ENCODE data around the gene UPB1.

DNA sequence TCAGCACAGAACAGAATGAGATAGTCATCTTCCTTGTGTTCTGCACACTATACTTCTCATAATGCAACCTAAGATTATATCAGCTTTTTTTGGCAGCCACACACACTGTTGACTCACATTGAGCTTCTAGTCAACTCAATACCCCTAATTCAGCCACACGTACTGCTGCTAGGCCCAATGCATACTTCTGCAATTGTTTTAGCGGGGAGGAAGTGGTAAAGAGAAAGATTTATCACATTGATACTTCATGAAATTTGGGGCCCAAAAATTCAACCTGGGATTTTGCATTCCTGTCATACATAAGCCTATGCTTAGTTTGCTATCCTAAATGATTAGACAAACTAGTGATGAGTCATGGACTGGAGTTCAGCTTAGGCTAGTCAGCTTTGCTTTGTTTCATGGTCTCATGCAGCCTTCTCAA, 8.6 kb upstream of the UPB1 start:
- TF ChIP-seq, protein P1, sequence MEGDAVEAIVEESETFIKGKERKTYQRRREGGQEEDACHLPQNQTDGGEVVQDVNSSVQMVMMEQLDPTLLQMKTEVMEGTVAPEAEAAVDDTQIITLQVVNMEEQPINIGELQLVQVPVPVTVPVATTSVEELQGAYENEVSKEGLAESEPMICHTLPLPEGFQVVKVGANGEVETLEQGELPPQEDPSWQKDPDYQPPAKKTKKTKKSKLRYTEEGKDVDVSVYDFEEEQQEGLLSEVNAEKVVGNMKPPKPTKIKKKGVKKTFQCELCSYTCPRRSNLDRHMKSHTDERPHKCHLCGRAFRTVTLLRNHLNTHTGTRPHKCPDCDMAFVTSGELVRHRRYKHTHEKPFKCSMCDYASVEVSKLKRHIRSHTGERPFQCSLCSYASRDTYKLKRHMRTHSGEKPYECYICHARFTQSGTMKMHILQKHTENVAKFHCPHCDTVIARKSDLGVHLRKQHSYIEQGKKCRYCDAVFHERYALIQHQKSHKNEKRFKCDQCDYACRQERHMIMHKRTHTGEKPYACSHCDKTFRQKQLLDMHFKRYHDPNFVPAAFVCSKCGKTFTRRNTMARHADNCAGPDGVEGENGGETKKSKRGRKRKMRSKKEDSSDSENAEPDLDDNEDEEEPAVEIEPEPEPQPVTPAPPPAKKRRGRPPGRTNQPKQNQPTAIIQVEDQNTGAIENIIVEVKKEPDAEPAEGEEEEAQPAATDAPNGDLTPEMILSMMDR (IDR thresholded peaks at IDR 0.05; ENCODE audit: low read depth, low read length, missing input control) = no peak
- TF ChIP-seq GABPA (IDR thresholded peaks at IDR 0.05 in 1 of 2, conservative IDR thresholded peaks at IDR 0.05 in 1 of 2) = no peak
- no peak for TF ChIP-seq YY1 (IDR thresholded peaks at IDR 0.05)
- TF ChIP-seq ATF3 (IDR thresholded peaks at IDR 0.05) = no peak
- no peak for TF ChIP-seq RXRA (IDR thresholded peaks at IDR 0.05)
- TF ChIP-seq JUND (IDR thresholded peaks at IDR 0.05) = peak; percentile 38 to 63
- no peak for TF ChIP-seq FOXA1 (IDR thresholded peaks at IDR 0.05)
- TF ChIP-seq MAX (IDR thresholded peaks at IDR 0.05) = no peak
- TF ChIP-seq, protein P2, sequence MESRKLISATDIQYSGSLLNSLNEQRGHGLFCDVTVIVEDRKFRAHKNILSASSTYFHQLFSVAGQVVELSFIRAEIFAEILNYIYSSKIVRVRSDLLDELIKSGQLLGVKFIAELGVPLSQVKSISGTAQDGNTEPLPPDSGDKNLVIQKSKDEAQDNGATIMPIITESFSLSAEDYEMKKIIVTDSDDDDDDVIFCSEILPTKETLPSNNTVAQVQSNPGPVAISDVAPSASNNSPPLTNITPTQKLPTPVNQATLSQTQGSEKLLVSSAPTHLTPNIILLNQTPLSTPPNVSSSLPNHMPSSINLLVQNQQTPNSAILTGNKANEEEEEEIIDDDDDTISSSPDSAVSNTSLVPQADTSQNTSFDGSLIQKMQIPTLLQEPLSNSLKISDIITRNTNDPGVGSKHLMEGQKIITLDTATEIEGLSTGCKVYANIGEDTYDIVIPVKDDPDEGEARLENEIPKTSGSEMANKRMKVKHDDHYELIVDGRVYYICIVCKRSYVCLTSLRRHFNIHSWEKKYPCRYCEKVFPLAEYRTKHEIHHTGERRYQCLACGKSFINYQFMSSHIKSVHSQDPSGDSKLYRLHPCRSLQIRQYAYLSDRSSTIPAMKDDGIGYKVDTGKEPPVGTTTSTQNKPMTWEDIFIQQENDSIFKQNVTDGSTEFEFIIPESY (IDR thresholded peaks at IDR 0.05) = no peak

Data from liver (tissue), 3 donors.